Measurements from ENCODE around the gene SH2D5. TPM values are rescaled to one million over a fixed set of nuclear protein-coding genes. Genes with fewer than 3 reads are reported as not detected.

The SH2D5 gene
- total and polyA plus RNA-seq, 2 donors (not counting 3 experiments of a cell fraction or from before 2014, with no cell fraction given) = 0.23 to 1.0 TPM

GRCh38 chr1:20682571-20683236, 49.8 kb downstream of the SH2D5 start:
- H3K9me1 ChIP-seq (replicated peaks; ENCODE audit: control insufficient read depth, extremely low read depth, insufficient read depth, low read length) = no peaks in the 10 kb centered on the region
- no peak overlapping the region for H3K9ac ChIP-seq (replicated peaks; ENCODE audit: extremely low read depth, insufficient read depth, low read length)
- H3K27me3 ChIP-seq (ENCODE audit: control insufficient read depth in 2 of 2, insufficient read depth in 2 of 2, low read length in 2 of 2) = no peaks in the 10 kb centered on the region
- intact Hi-C loops (cut with micrococcal nuclease) = no loop called here
- FAIRE-seq (no peak), DNase-seq (ENCODE audit: low read depth, low spot score) (no peak)
- no peaks in the 10 kb centered on the region for H3K36me3 ChIP-seq (ENCODE audit: control insufficient read depth in 2 of 2, extremely low read depth in 1 of 2, insufficient read depth in 2 of 2, low read length in 2 of 2)
- H4K20me1 ChIP-seq (replicated peaks; ENCODE audit: control insufficient read depth, extremely low read depth, insufficient read depth, low read length) = no peaks in the 10 kb centered on the region
- no peak overlapping the region for H3K4me3 ChIP-seq (replicated peaks in 1 of 3; ENCODE audit: insufficient read depth in 1 of 3, low read depth in 1 of 3, low read length in 3 of 3)
- H3K27ac ChIP-seq (ENCODE audit: insufficient read depth, low read depth, low read length) = no peak overlapping the region
- no peaks in the 10 kb centered on the region for H3K79me2 ChIP-seq (ENCODE audit: control insufficient read depth, insufficient read depth, low read length)
- no peaks in the 10 kb centered on the region for H3K9me3 ChIP-seq (replicated peaks; ENCODE audit: control insufficient read depth, insufficient read depth, low read length)
- no peak overlapping the region for H3K4me2 ChIP-seq (ENCODE audit: insufficient read depth, low read length)
- CTCF ChIA-PET = interaction anchor here (1.1 kb wide), 1 partner anchor 14 kb away, joined by 3 read pairs; no protein-coding TSS in a partner anchor
- no TSS peak for BruUV-seq (replicated peaks)
- H2AFZ ChIP-seq (ENCODE audit: low read depth, low read length) = no peak overlapping the region
- TF ChIP-seq GATA2 (IDR thresholded peaks at IDR 0.05; ENCODE audit: insufficient read depth, insufficient read length, low read depth, low read length) (no peak), FOS (IDR thresholded peaks at IDR 0.05; ENCODE audit: borderline replicate concordance, insufficient read depth, low read length) (no peak), POLR2AphosphoS5 (IDR thresholded peaks at IDR 0.05; ENCODE audit: insufficient read depth, low read depth, low read length) (no peak), MYC (IDR thresholded peaks at IDR 0.05; ENCODE audit: low read depth, low read length) (no peak), JUN (IDR thresholded peaks at IDR 0.05; ENCODE audit: borderline replicate concordance, insufficient read depth, insufficient read length, low read depth) (no peak), EZH2 (IDR thresholded peaks at IDR 0.05; ENCODE audit: borderline replicate concordance, low read depth, low read length, severe bottlenecking) (no peak), POLR2A (IDR thresholded peaks at IDR 0.05; ENCODE audit: low read depth, low read length) (no peak), CTCF (IDR thresholded peaks at IDR 0.05; ENCODE audit: extremely low read depth in 1 of 2, insufficient read depth in 1 of 2, low read depth in 1 of 2, low read length in 2 of 2) (no peak), MAX (IDR thresholded peaks at IDR 0.05; ENCODE audit: insufficient read depth, insufficient read length) (no peak)
- POLR2A ChIA-PET = no interaction called here
- H3K4me1 ChIP-seq (ENCODE audit: control insufficient read depth, extremely low read depth, insufficient read depth, low read length) = peaks cover 7% of the 10 kb centered on the region
- dilution Hi-C loops (cut with MboI; ENCODE audit: extremely low pct_ligation_motif_present, low sequenced_read_pairs) = no loop called here

Data from endothelial cell of umbilical vein (primary cell).